ENCODE measurements around the gene BMERB1. TPM values are rescaled to one million over a fixed set of nuclear protein-coding genes. Genes with fewer than 3 reads are reported as not detected.
"Not testable (repeated sequence)": the region's sequence is repeated elsewhere in the genome, so short reads cannot be mapped to it uniquely, and the experiment has no call there.

BMERB1 gene
- total RNA-seq, 2 experiments from 2014 or later, result 3.1 to 3.2 TPM

DNA sequence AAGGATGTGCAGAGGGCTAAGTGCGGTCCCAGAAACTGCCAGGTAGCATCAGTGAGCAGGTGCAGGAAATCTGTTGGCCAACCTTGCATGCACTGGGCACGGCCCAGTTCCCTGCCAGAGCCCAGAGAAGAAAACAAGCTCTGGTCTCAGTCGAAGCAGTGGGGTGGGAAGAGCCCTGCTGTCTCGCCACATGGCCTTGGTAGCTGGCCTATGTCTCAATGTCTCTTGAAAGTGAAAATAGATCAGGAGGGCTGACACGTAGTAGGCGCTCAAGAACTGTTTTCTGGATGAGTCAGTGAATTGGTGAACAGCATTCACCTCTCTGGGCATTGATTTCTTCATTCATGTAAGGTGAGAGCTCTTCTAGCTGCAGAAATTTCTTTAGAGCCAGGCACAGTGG, 118.1 kb downstream of the BMERB1 start:
- no peaks in the 10 kb centered on the region for H3K36me3 Mint-ChIP-seq (ENCODE audit: low read depth)

DNA sequence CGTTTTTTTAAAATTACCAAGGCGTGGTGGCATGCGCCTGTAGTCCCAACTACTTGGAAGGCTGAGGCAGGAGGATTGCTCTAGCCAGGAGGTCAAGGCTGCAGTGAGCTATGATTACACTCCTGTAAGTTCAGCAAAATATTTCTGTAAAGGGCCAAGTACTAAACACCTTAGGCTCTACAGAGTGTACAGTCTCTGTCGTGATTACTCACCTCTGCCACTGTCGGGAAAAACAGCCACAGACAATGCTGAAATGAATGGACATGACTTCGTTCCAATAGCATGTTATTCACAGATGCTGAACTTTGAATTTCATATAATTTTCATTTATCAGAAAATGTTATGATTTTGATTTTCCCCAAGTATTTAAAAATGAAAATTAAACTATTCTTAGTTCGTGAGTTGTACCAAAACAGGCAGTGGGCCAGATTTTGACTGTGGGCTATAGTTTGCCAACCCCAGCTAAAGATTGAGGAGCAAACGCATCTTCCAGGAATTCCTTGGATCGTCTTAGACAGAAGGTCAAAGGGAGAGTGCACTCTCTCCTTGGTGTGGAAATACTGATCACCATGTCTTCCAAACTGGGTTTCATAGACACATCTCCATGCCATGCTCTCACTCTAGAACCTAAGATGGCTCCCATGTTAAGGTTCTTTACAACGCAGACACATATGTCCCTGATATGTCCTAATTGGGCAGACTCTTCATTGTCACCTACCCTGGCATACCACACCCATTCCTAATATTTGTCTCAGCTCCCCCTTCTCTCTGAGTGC, 119.1 kb downstream of the BMERB1 start:
- H3K4me1 Mint-ChIP-seq, result no peaks in the 10 kb centered on the region
- no peak for DNase-seq
- no peak overlapping the region for H3K27ac Mint-ChIP-seq
- no peaks in the 10 kb centered on the region for H3K27me3 Mint-ChIP-seq
- H3K36me3 Mint-ChIP-seq (ENCODE audit: low read depth), result no peaks in the 10 kb centered on the region
- H3K9me3 Mint-ChIP-seq, result no peaks in the 10 kb centered on the region
- ChIA-PET POLR2A (no interaction called here), CTCF (no interaction called here)
- no peak overlapping the region for H3K4me3 Mint-ChIP-seq

More for the DNA sequence above, 118.1 kb downstream of the BMERB1 start:
- Mint-ChIP-seq H3K27ac (no peak overlapping the region), H3K4me1 (no peaks in the 10 kb centered on the region), H3K27me3 (no peaks in the 10 kb centered on the region), H3K9me3 (no peaks in the 10 kb centered on the region), H3K4me3 (no peak overlapping the region)
- ChIA-PET POLR2A (no interaction called here), CTCF (interaction anchor here (1.6 kb wide), 1 partner anchor 36 kb away, joined by 3 read pairs; no protein-coding TSS in a partner anchor)
- no peak for DNase-seq

DNA sequence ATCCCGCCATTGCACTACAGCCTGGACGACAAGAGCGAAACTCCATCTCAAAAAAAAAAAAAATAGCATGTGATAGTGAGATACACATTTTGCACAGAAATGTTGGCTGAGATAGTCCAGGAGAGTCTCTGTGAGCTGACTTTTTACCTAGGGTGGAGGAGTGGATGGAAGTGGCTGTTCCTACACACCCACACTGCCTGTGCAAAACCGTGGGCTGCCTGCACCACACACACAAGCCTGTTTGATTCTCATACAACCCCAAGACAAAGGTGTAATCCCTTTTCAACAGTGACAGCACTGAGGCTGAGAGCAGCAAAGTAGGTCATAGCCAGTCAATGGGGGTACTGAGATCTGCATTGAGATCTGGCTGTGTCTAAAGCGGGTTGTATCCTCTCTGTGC, 121.7 kb downstream of the BMERB1 start:
- no peak for DNase-seq
- Mint-ChIP-seq H3K9me3 (no peaks in the 10 kb centered on the region), H3K27me3 (no peaks in the 10 kb centered on the region), H3K27ac (no peak overlapping the region), H3K4me1 (no peaks in the 10 kb centered on the region), H3K36me3 (ENCODE audit: low read depth) (no peaks in the 10 kb centered on the region), H3K4me3 (no peak overlapping the region)
- ChIA-PET POLR2A (no interaction called here), CTCF (no interaction called here)

DNA sequence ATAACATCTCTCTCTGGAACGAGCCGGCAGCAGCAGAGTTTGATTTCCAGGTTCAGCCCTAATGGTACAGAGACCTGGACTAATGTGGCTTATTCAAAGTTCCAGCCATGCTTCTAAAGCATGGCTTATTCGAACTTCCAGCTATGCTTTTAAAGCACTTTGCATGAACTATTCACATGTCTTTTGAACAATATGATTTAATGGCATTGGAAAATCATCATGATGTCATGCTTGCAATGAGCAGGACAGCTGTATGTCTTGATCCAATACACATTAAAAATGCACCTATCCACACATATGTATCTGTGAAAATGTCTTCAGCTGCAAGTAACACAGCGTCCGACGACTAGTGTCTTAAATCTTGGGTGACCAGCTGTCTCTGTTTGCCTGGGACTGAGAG, 122.9 kb downstream of the BMERB1 start:
- Mint-ChIP-seq H3K36me3 (ENCODE audit: low read depth) (no peaks in the 10 kb centered on the region), H3K27me3 (no peaks in the 10 kb centered on the region), H3K9me3 (no peaks in the 10 kb centered on the region), H3K4me3 (no peak overlapping the region), H3K4me1 (no peaks in the 10 kb centered on the region), H3K27ac (no peak overlapping the region)
- DNase-seq, result no peak
- POLR2A ChIA-PET, result no interaction called here
- CTCF ChIA-PET, result interaction anchor here (1.0 to 1.3 kb wide), 2 partner anchors 9 to 13 kb away, joined by 3 read pairs; no protein-coding TSS in a partner anchor

DNA sequence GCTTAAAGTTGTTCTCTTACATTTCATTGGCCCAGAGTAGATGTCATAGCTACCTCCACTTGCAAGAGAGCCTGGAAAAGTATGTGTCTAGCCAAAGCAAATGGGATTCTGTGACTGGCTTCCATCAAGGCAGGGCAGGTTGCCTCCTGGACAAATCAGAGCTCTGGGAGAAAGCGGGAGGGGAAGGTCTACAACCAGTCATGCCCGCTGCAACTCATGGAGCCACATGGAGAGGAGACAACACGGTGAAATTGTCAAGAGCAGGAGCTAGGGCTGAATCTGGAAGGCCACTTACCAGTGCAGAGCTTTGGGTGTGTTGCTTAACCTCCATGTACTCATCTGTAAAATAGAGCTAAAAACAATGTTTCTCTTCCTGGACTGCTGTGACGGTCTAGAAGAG, 124.8 kb downstream of the BMERB1 start:
- Mint-ChIP-seq H3K9me3 (peaks cover 5% of the 10 kb centered on the region), H3K36me3 (ENCODE audit: low read depth) (no peaks in the 10 kb centered on the region), H3K27ac (no peak overlapping the region), H3K4me3 (no peak overlapping the region), H3K4me1 (peaks cover 2% of the 10 kb centered on the region), H3K27me3 (no peaks in the 10 kb centered on the region)
- no peak for DNase-seq
- CTCF ChIA-PET, result interaction anchor here (1.3 kb wide), 1 partner anchor 49 kb away, joined by 3 read pairs; no protein-coding TSS in a partner anchor
- POLR2A ChIA-PET, result no interaction called here

DNA sequence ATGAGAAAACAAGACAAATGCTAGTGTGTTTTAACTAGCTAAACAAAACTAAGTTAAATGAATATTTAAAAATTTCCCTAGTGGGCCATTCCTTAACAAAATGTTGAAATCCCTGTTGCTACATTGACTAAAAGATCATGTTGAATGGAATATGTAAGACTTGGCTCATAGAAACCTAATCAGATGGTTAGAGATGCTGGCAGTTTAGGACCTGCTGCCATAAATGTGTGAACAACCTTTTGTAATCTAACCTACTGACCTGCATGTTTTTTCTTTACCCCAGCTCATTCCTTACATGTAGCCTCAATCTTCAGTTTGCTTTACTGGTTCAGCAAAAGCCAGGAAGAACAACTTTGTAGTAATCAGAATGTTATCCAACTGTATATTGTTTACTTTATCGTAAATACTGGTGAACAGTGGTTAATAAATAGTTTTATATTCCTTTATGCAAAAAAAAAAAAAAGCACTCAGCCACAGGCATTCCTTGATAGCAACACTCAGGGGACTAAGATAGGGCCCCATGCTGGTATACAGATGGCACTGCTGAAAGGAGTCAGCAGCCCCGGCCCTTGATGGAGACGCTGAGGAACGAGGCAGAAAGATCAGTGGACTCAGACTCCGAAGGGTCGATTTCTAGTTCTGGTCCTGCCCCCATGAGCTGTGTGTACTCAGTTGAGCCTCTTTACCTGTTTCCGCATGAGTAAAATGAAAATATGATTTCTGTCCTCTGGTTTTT, 130.4 kb downstream of the BMERB1 start:
- H3K36me3 Mint-ChIP-seq (ENCODE audit: low read depth), result no peaks in the 10 kb centered on the region
- no peak for DNase-seq
- peaks cover 2% of the 10 kb centered on the region for H3K4me1 Mint-ChIP-seq
- H3K27me3 Mint-ChIP-seq, result no peaks in the 10 kb centered on the region
- ChIA-PET CTCF (interaction anchor here (0.6 to 0.7 kb wide), 2 partner anchors 15 to 29 kb away, joined by 3 to 4 read pairs; no protein-coding TSS in a partner anchor), POLR2A (no interaction called here)
- H3K9me3 Mint-ChIP-seq, result peaks cover 5% of the 10 kb centered on the region
- H3K4me3 Mint-ChIP-seq, result no peak overlapping the region
- no peak overlapping the region for H3K27ac Mint-ChIP-seq

DNA sequence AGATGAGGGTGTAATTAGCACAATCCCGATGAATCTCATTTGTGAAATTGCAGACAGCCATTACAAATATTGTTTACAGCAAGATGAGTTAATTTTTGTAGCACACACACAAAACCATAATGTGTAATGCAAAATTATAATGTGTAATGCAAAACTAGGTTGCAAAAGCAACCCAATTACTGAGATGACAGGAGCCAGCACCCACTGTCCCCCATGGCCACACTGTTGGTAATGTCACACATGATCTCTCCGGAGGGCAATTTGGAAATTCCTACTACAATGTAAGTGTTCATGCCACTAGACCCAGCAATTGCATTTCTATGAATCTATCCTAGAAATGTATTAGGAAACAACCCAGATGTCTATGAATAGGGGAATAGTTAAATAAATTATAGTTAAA, 131.7 kb downstream of the BMERB1 start:
- ChIA-PET POLR2A (no interaction called here), CTCF (interaction anchor here (1.1 kb wide), 1 partner anchor 9 kb away, joined by 3 read pairs; no protein-coding TSS in a partner anchor)
- H3K4me1 Mint-ChIP-seq, result peaks cover 2% of the 10 kb centered on the region
- no peak overlapping the region for H3K4me3 Mint-ChIP-seq
- H3K9me3 Mint-ChIP-seq, result peaks cover 7% of the 10 kb centered on the region
- H3K27ac Mint-ChIP-seq, result no peak overlapping the region
- DNase-seq, result no peak
- no peaks in the 10 kb centered on the region for H3K27me3 Mint-ChIP-seq
- no peaks in the 10 kb centered on the region for H3K36me3 Mint-ChIP-seq (ENCODE audit: low read depth)

DNA sequence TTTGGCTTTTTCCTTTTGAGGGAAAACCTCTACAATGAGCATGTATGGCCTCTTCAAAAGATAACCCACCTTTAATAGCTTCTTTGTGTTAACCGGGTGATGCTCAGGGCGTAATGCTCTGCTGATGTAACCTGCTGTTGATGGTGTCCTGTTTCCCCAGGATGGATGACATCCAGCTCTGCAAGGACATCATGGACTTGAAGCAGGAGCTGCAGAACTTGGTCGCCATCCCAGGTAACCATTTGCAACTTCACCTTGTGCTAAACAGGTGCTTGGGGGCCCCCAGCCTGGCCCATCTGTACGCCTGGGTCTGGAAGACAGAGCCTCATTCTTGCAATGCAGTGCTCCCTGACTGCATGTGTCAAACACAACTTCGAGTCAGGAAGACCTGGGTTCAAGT, 133.4 kb downstream of the BMERB1 start:
- H3K9me3 Mint-ChIP-seq, result peaks cover 11% of the 10 kb centered on the region
- H3K4me3 Mint-ChIP-seq, result no peak overlapping the region
- peaks cover 3% of the 10 kb centered on the region for H3K36me3 Mint-ChIP-seq (ENCODE audit: low read depth)
- CTCF ChIA-PET, result no interaction called here
- H3K4me1 Mint-ChIP-seq, result peaks cover 3% of the 10 kb centered on the region
- POLR2A ChIA-PET, result no interaction called here
- no peak overlapping the region for H3K27ac Mint-ChIP-seq
- H3K27me3 Mint-ChIP-seq, result no peaks in the 10 kb centered on the region
- no peak for DNase-seq

DNA sequence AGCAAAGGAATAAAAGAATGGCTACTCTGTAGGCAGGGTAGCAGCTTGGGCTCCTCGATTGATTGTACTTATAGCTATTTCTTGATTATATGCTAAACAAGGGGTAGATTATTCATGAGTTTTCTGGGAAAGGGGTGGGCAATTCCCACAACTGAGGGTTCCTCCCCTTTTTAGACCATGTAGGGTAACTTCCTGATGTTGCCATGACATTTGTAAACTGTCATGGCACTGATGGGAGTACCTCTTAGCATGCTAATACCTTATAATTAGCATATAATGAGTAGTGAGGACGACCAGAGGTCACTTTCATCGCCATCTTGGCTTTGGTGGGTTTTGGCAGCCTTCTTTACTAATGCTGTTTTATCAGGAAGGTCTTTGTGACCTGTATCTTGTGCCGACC, 136.3 kb downstream of the BMERB1 start:
- DNase-seq; H3K27ac Mint-ChIP-seq; POLR2A ChIA-PET; H3K4me3 Mint-ChIP-seq; H3K27me3 Mint-ChIP-seq; H3K36me3 Mint-ChIP-seq (ENCODE audit: low read depth); H3K4me1 Mint-ChIP-seq: not testable (repeated sequence)
- peaks cover 10% of the 10 kb centered on the region for H3K9me3 Mint-ChIP-seq
- CTCF ChIA-PET, result interaction anchor here (0.9 to 1.7 kb wide), 2 partner anchors 9 to 13 kb away, joined by 3 read pairs; no protein-coding TSS in a partner anchor

DNA sequence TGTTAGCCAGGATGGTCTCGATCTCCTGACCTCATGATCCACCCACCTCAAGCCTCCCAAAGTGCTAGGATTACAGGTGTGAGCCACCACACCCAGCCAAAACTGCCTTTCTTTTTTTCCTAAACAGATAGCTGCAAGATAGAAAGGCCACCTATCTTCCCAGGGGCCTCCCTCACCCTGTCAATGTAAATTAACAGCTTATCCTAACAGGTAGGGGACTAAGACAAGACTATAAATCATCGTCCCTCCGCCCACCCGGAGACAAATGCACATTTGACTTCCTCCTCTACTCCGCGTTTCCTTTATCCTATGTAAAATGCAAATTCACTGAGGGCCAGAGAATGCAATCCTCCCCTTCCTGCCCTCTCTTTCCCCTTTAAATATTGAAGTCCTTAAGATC, 137.2 kb downstream of the BMERB1 start:
- no peak overlapping the region for H3K27ac Mint-ChIP-seq
- DNase-seq, result no peak
- no peaks in the 10 kb centered on the region for H3K27me3 Mint-ChIP-seq
- no peak overlapping the region for H3K4me3 Mint-ChIP-seq
- ChIA-PET POLR2A (no interaction called here), CTCF (interaction anchor here (1.0 kb wide), 1 partner anchor 10 kb away, joined by 3 read pairs; no protein-coding TSS in a partner anchor)
- H3K4me1 Mint-ChIP-seq, result peaks cover 3% of the 10 kb centered on the region
- H3K9me3 Mint-ChIP-seq, result peaks cover 10% of the 10 kb centered on the region
- peaks cover 3% of the 10 kb centered on the region for H3K36me3 Mint-ChIP-seq (ENCODE audit: low read depth)

DNA sequence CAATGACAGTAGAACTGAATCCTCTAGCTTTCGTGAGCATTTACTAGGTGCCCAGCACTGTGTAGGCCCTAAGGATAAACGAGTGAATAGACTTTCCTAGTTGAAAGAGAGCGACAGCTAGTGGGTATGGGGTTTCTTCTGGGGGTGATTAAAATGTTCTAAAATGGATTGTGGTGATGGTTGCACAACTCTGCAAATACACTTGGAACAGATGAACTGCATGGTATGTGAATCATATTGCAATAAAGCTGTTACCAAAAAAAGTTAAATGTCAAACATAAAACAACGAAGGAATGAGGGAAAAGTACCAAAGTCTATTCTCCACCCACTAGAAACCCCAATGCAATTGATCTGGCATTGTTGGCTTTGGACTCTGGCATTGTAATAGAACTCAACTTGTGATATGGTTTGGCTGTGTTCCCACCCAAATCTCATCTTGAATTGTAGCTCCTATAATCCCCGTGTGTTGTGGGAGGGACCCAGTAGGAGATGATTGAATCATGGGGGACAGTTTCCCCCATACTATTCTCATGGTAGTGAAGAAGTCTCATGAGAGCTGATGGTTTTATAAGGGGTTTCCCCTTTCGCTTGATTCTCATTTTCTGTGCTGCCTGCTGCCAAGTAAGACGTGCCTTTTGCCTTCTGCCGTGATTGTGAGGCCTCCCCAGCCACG, 138.1 kb downstream of the BMERB1 start:
- POLR2A ChIA-PET, result no interaction called here
- Mint-ChIP-seq H3K27ac (no peak overlapping the region), H3K4me1 (peaks cover 3% of the 10 kb centered on the region), H3K9me3 (peaks cover 13% of the 10 kb centered on the region), H3K36me3 (ENCODE audit: low read depth) (peaks cover 3% of the 10 kb centered on the region), H3K4me3 (no peak overlapping the region), H3K27me3 (no peaks in the 10 kb centered on the region)
- no peak for DNase-seq
- CTCF ChIA-PET, result interaction anchor here (0.8 to 1.0 kb wide), 2 partner anchors 9 to 24 kb away, joined by 3 read pairs; no protein-coding TSS in a partner anchor

DNA sequence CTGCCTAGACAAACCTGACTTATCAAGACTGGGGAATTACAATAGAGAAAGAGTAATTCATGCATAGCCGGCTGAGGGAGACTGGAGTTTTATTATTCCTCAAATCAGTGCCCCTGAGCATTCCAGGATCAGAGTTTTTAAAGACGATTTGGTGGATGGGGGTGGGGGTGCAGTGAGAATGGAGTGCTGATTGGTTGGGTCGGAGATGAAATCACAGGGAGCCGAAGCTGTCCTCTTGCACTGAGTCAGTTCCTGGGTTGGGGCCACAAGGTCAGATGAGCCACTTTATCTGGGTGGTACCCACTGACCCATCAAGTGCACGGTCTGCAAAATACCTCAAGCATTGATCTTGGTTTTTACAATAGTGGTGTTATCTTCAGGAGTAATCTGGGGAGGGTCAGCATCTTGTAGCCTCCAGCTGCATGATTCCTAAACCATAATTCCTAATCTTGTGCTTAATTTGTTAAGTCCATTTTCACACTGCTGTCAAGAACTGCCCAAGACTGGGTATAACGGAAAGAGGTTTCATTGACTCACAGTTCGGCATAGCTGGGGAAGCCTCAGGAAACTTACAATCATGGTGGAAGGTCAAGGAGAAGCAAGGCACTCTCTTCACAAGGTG, 139.0 kb downstream of the BMERB1 start:
- Mint-ChIP-seq H3K27ac (no peak overlapping the region), H3K4me3 (no peak overlapping the region), H3K9me3 (peaks cover 13% of the 10 kb centered on the region), H3K27me3 (no peaks in the 10 kb centered on the region), H3K36me3 (ENCODE audit: low read depth) (peaks cover 3% of the 10 kb centered on the region), H3K4me1 (peaks cover 3% of the 10 kb centered on the region)
- DNase-seq, result no peak
- POLR2A ChIA-PET, result interaction anchor here (0.6 kb wide), 1 partner anchor 69 kb away, joined by 3 read pairs; the partner anchor contains the start of gene MARF1
- CTCF ChIA-PET, result interaction anchor here (1.7 kb wide), 1 partner anchor 10 kb away, joined by 3 read pairs; no protein-coding TSS in a partner anchor

Measured in activated CD4-positive, alpha-beta T cell treated with anti-CD3 and anti-CD28 coated beads, Interleukin-2, amount 10 ng/mL, durations not matched to agents 7 days and 5 days (primary cell).